HepG2 (cell line): ENCODE data around the gene NUP214. TPM values are rescaled to one million over a fixed set of nuclear protein-coding genes. Genes with fewer than 3 reads are reported as not detected.

Source experiments
- ESRRA ChIP-seq: sonication (generic); formaldehyde crosslinking; IDR thresholded peaks from 2 replicates; pipeline ENCODE4 v1.5.1; 2020; ENCODE audit warnings: mild to moderate bottlenecking, low read depth, missing genetic modification reagents
- GATAD2A ChIP-seq: IDR thresholded peaks from 2 replicates; pipeline ENCODE4 v1.6.1; 2016
- HMGXB4 ChIP-seq, 2 experiments: sonication (generic) in 1 of 2; formaldehyde crosslinking in 1 of 2; IDR thresholded peaks; 2 replicates each; pipeline versions ENCODE4 v1.4.0 to v1.6.1; 2018 to 2020; ENCODE audit warnings: missing genetic modification reagents in 2 of 2, borderline replicate concordance in 1 of 2, low read depth in 1 of 2, mild to moderate bottlenecking in 1 of 2, missing biosample characterization in 1 of 2
- KDM6A ChIP-seq: IDR thresholded peaks from 2 replicates; pipeline ENCODE4 v1.6.1; 2016; ENCODE audit warnings: low read depth
- MBNL3 ChIP-seq: fragments of 250-450 bp; sonication (Bioruptor Pico); conservative IDR thresholded peaks from 2 replicates; pipeline ENCODE4 v1.8.0; 2022; ENCODE audit warnings: mild to moderate bottlenecking, inconsistent platforms
- MED13 ChIP-seq: sonication (generic); formaldehyde crosslinking; IDR thresholded peaks from 2 replicates; pipeline ENCODE4 v1.5.0; 2020; ENCODE audit warnings: missing genetic modification reagents
- MYNN ChIP-seq: sonication (generic); formaldehyde crosslinking; IDR thresholded peaks from 2 replicates; pipeline ENCODE4 v1.4.0; 2020; ENCODE audit warnings: mild to moderate bottlenecking, low read depth, missing genetic modification reagents
- NFRKB ChIP-seq: fragments of 450-650 bp; IDR thresholded peaks from 2 replicates; pipeline ENCODE4 v1.6.1; 2017
- NR2F2 ChIP-seq: IDR thresholded peaks from 2 replicates; pipeline ENCODE4 v1.6.1; 2012; ENCODE audit warnings: low read depth, inconsistent platforms, borderline replicate concordance
- PBX2 ChIP-seq: IDR thresholded peaks from 2 replicates; pipeline ENCODE4 v1.6.1; 2016; ENCODE audit warnings: control low read depth
- PTBP1 ChIP-seq: fragments of 200-400 bp; formaldehyde crosslinking; IDR thresholded peaks from 2 replicates; pipeline ENCODE4 v1.6.1; 2018; ENCODE audit warnings: low read length, low read depth; ENCODE audit not compliant: poor library complexity, severe bottlenecking
- RORA ChIP-seq: sonication (generic); formaldehyde crosslinking; IDR thresholded peaks from 2 replicates; pipeline ENCODE4 v1.5.0; 2020; ENCODE audit warnings: mild to moderate bottlenecking, missing genetic modification reagents, moderate library complexity
- SP5 ChIP-seq: IDR thresholded peaks from 2 replicates; pipeline ENCODE4 v1.6.1; 2016; ENCODE audit warnings: low read depth, borderline replicate concordance
- STAT6 ChIP-seq: sonication (generic); formaldehyde crosslinking; IDR thresholded peaks from 2 replicates; pipeline ENCODE4 v1.4.0; 2020; ENCODE audit warnings: missing genetic modification reagents, mild to moderate bottlenecking, borderline replicate concordance
- THRA ChIP-seq: sonication (generic); formaldehyde crosslinking; IDR thresholded peaks from 2 replicates; pipeline ENCODE4 v1.4.0; 2020; ENCODE audit warnings: missing genetic modification reagents, borderline replicate concordance
- TP53 ChIP-seq: sonication (generic); formaldehyde crosslinking; conservative IDR thresholded peaks from 2 replicates; pipeline ENCODE4 v1.4.0; 2020; ENCODE audit warnings: missing genetic modification reagents
- ZBTB20 ChIP-seq: sonication (generic); formaldehyde crosslinking; IDR thresholded peaks from 2 replicates; pipeline ENCODE4 v1.8.1; 2023; ENCODE audit warnings: missing genetic modification reagents, low read depth, mild to moderate bottlenecking, borderline replicate concordance
- ZFP36L2 ChIP-seq: sonication (generic); formaldehyde crosslinking; IDR thresholded peaks from 2 replicates; pipeline ENCODE4 v1.4.0; 2020; ENCODE audit warnings: missing genetic modification reagents
- ZNF34 ChIP-seq: sonication (generic); formaldehyde crosslinking; IDR thresholded peaks from 2 replicates; pipeline ENCODE4 v1.4.0; 2020; ENCODE audit warnings: mild to moderate bottlenecking, missing genetic modification reagents, borderline replicate concordance
- ZNF468 ChIP-seq: sonication (generic); formaldehyde crosslinking; IDR thresholded peaks from 2 replicates; pipeline ENCODE4 v1.8.0; 2022; ENCODE audit warnings: mild to moderate bottlenecking, moderate library complexity, missing genetic modification reagents
- ZNF740 ChIP-seq: sonication (generic); formaldehyde crosslinking; IDR thresholded peaks from 2 replicates; pipeline ENCODE4 v1.4.0; 2020; ENCODE audit warnings: missing genetic modification reagents
- ZNF775 ChIP-seq: sonication (generic); formaldehyde crosslinking; IDR thresholded peaks from 2 replicates; pipeline ENCODE4 v1.4.0; 2020; ENCODE audit warnings: missing genetic modification reagents, mild to moderate bottlenecking, moderate library complexity, borderline replicate concordance
- ZSCAN9 ChIP-seq: IDR thresholded peaks from 2 replicates; pipeline ENCODE4 v1.6.1; 2016; ENCODE audit warnings: borderline replicate concordance
- polyA plus RNA-seq, 8 experiments: library from polyadenylated mRNA; depleted of rRNA in 3 of 8; stranded (reverse) in 7 of 8; unstranded in 1 of 8; fragments of >200 nt; fragmentation: Illumina TruSeq in 4 of 8; extraction: Trizol in 4 of 8; gene quantifications; 2 replicates each; pipeline versions ENCODE4 v1.2.1 to v1.2.3, GENCODE V29; 2011 to 2016; ENCODE audit warnings: low read depth in 4 of 8, missing spikeins in 1 of 8, mixed read lengths in 1 of 8; ENCODE audit not compliant: insufficient read depth in 1 of 8
- total RNA-seq, 5 experiments: library from RNA; depleted of rRNA; stranded (reverse); fragments of >200 nt; fragmentation: Illumina TruSeq; extraction: Trizol; gene quantifications; 2 replicates each; pipeline ENCODE4 v1.2.3, GENCODE V29; 2016; ENCODE audit warnings: low read depth in 1 of 5

Gene NUP214
- total and polyA plus RNA-seq, 2 of the 13 experiments (the other 11 are each of a cell fraction or from before 2014, with no cell fraction given): 8.4 to 16.0 TPM

- TF ChIP-seq PBX2 (CRISPR knock-in tag): no peak
- TF ChIP-seq MYNN (CRISPR knock-in tag): no peak; the same call in 1 of the 2 replicates
- TF ChIP-seq ZFP36L2: no peak
- TF ChIP-seq ZBTB20 (CRISPR knock-in tag): no peak
- peak; percentile 73 for TF ChIP-seq THRA
- peak; percentile 72 for TF ChIP-seq ESRRA (CRISPR knock-in tag)
- TF ChIP-seq PTBP1: no peak
- peak; percentile 53; the same call in 1 of the 2 replicates for TF ChIP-seq MED13 (CRISPR knock-in tag)
- no peak for TF ChIP-seq NR2F2
- no peak for TF ChIP-seq NFRKB
- TF ChIP-seq RORA (CRISPR knock-in tag): no peak
- 0 out of 2 replicates have a peak, but pooled peaks have one; percentile 55 for TF ChIP-seq TP53 (CRISPR knock-in tag)
- no peak for TF ChIP-seq MBNL3 (CRISPR knock-in tag)
- no peak for TF ChIP-seq ZNF34 (CRISPR knock-in tag)
- TF ChIP-seq ZNF775: no peak
- peak; percentile 85; the same call in 1 of the 2 replicates for TF ChIP-seq ZNF468
- peak; percentile 63 to 88 for TF ChIP-seq HMGXB4 (CRISPR knock-in tag; IDR thresholded peaks at IDR 0.05; ENCODE audit: borderline replicate concordance in 1 of 2, low read depth in 1 of 2)
- TF ChIP-seq GATAD2A (CRISPR knock-in tag): peak; percentile 57
- no peak for TF ChIP-seq ZNF740 (CRISPR knock-in tag)
- TF ChIP-seq SP5 (CRISPR knock-in tag): no peak
- TF ChIP-seq ZSCAN9 (CRISPR knock-in tag): no peak; the same call in 1 of the 2 replicates
- no peak; the same call in 1 of the 2 replicates for TF ChIP-seq STAT6 (CRISPR knock-in tag)
- no peak for TF ChIP-seq KDM6A (CRISPR knock-in tag)
These were observed at the start of gene NUP214 (continued) for GRCh38 chr9:131125288-131126058.
